Measurements from ENCODE around the gene GSTO1. TPM values are rescaled to one million over a fixed set of nuclear protein-coding genes. Genes with fewer than 3 reads are reported as not detected.

GSTO1 gene
- total RNA-seq, result 136 and 140 TPM in 2 replicates

DNA sequence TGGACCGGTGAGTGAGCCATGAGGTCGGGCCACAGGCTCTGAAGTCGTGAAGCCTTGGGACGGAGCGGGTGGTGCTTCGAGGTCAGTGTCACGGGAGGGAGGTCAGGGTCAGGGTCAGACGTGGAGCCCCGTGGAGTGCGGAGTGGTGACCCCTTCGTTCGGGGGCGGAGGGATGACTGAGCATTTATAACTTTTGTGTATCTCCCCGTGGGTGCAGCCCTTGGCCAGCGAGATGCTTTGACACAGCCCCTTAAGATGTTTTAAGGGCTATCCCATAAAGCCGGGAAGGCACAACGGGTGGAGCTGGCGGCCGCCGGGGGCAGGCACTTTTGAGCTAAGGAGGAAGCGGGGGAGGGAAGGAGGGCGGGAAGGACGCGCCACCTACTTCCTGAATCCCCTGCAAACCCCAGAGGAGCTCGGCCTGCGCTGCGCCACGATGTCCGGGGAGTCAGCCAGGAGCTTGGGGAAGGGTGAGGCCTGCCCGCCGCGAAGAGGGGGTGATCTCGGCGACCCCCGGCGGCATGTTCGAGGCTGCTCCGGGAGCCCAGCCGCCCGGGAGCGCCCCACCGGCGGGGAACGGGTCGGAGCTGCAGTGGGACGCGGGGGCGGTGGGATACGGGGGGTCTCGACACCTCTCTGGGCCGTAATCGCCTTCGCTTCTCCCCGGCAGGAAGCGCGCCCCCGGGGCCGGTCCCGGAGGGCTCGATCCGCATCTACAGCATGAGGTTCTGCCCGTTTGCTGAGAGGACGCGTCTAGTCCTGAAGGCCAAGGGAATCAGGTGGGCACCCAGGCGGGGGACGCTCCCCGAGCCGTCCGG, at the start of gene GSTO1:
Gene GSTO1, plus strand, starts transcription at position 400 of the 818 bp plus-strand sequence. Its CDS starts 37 bp downstream, at position 437.
- Mint-ChIP-seq H3K27ac (peak within 1 kb of the TSS; percentile 95), H3K4me3 (peak within 1 kb of the TSS; percentile 96), H3K27me3 (peaks cover 14% of the 10 kb centered on the region), H3K4me1 (peaks cover 46% of the 10 kb centered on the region), H3K9me3 (peaks cover 3% of the 10 kb centered on the region), H3K36me3 (ENCODE audit: low read depth) (peaks cover 24% of the 10 kb centered on the region)
- DNase-seq, result peak; percentile 87
- intact Hi-C loops (cut with micrococcal nuclease), result loop anchor here (1.0 to 5.0 kb wide), 3 partner anchors 14 to 287 kb away; partner anchors contain the start of genes CFAP43 and SLK

DNA sequence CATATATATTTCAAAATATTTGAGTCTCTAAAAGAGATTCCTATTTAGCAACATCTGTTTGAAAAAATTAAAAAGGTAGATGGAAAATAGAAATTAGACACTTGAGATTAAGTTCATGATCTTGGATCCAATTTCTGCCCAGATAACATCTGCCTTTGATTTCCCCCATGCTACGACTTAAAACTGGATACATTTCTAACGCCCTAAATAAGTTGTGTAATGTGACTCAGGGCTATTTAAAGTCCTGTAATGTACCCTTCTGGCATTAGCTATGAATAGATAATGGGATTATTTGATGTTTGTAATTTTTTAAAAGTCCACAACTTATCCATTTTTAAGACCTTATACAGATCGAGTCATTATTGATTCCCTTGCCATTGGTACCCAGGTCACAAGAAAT, 46.0 kb upstream of the GSTO1 start:
- Mint-ChIP-seq H3K27me3 (peaks cover 53% of the 10 kb centered on the region), H3K4me3 (no peak overlapping the region), H3K4me1 (no peaks in the 10 kb centered on the region), H3K27ac (no peak overlapping the region), H3K36me3 (ENCODE audit: low read depth) (no peaks in the 10 kb centered on the region), H3K9me3 (no peaks in the 10 kb centered on the region)
- DNase-seq, result no peak
- intact Hi-C loops (cut with micrococcal nuclease), result loop anchor here (1.0 kb wide), 1 partner anchor 320 kb away; no protein-coding TSS in a partner anchor

- peak; percentile 78 for DNase-seq
- no peaks in the 10 kb centered on the region for H3K9me3 Mint-ChIP-seq
- peaks cover 49% of the 10 kb centered on the region for H3K27me3 Mint-ChIP-seq
- H3K4me1 Mint-ChIP-seq, result no peaks in the 10 kb centered on the region
- intact Hi-C loops (cut with micrococcal nuclease), result loop anchor here (1.0 kb wide), 1 partner anchor 321 kb away; no protein-coding TSS in a partner anchor
- no peak overlapping the region for H3K4me3 Mint-ChIP-seq
- no peaks in the 10 kb centered on the region for H3K36me3 Mint-ChIP-seq (ENCODE audit: low read depth)
- no peak overlapping the region for H3K27ac Mint-ChIP-seq
Observed at GRCh38 chr10:104209575-104210198, 45.0 kb upstream of the GSTO1 start.

DNA sequence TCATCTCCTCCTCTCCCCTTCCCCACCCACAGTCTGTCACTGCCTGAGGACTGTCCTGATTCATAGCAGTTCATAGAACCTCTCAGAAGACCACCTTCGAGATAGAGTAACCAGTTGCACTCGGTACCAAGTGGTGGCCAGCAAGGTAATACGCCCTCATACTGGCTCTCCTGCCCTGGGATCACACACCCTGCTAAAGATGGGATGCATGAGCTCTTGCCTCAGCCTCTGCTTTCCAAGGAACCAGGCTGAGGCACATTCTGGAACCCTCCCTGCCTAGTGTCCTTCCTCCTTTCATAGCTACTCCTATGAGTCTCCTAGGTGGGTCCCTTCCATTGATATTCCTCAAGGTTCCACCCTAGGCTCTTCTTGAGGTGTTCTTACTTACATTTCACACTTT, 38.1 kb upstream of the GSTO1 start:
- Mint-ChIP-seq H3K27ac (no peak overlapping the region), H3K9me3 (no peaks in the 10 kb centered on the region), H3K36me3 (ENCODE audit: low read depth) (no peaks in the 10 kb centered on the region), H3K4me1 (no peaks in the 10 kb centered on the region), H3K27me3 (peaks cover 31% of the 10 kb centered on the region), H3K4me3 (no peak overlapping the region)
- peak; percentile 51 for DNase-seq
- intact Hi-C loops (cut with micrococcal nuclease), result no loop called here

DNA sequence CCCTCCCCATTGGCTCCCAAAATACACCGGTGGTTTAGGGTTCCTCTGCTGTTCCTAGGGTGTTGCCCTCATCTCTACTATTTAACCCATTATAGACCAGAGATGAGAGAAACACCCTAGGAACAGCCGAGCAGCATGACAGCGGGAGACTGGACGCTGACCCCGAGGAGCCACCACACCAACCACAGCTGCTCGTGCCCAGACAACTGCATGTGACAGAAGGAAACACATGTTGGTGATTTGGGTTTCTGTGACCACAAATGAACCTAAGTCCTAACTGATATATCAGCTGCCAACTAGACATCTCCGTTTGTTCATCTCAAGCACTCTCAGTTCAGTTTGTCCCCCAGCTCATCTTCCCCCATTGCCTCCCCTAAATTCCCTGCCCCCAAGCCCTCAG, 35.9 kb upstream of the GSTO1 start:
- Mint-ChIP-seq H3K27me3 (peaks cover 26% of the 10 kb centered on the region), H3K36me3 (ENCODE audit: low read depth) (no peaks in the 10 kb centered on the region), H3K4me3 (no peak overlapping the region), H3K4me1 (no peaks in the 10 kb centered on the region), H3K27ac (no peak overlapping the region), H3K9me3 (no peaks in the 10 kb centered on the region)
- intact Hi-C loops (cut with micrococcal nuclease), result no loop called here
- DNase-seq, result peak; percentile 40

DNA sequence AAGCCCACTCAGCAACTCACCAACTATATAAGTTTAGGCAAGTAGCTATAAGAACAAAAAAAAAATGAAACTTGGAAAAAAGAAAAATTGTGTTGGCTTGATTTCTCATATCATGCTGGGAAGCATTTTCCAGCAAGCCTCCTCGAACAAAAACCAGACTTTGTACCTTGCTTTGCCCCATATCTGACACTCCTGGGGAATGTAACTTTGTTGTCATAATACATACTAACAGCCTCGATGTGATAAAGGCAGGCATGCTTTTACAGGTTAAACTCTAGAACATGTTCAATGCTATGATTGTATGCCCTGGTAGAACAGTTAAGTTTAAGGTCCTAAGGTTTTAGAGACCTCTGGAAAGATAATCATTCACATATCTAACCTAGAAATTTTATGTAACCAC, 34.2 kb upstream of the GSTO1 start:
- Mint-ChIP-seq H3K27ac (no peak overlapping the region), H3K36me3 (ENCODE audit: low read depth) (no peaks in the 10 kb centered on the region)

GRCh38 chr10:104223304-104223703, 31.4 kb upstream of the GSTO1 start:
- Mint-ChIP-seq H3K27ac (no peak overlapping the region), H3K27me3 (peaks cover 38% of the 10 kb centered on the region), H3K4me1 (no peaks in the 10 kb centered on the region), H3K9me3 (no peaks in the 10 kb centered on the region), H3K4me3 (no peak overlapping the region), H3K36me3 (ENCODE audit: low read depth) (no peaks in the 10 kb centered on the region)
- no peak for DNase-seq
- intact Hi-C loops (cut with micrococcal nuclease), result no loop called here

More for the DNA sequence above, 34.2 kb upstream of the GSTO1 start:
- Mint-ChIP-seq H3K9me3 (no peaks in the 10 kb centered on the region), H3K4me1 (no peaks in the 10 kb centered on the region), H3K4me3 (no peak overlapping the region), H3K27me3 (peaks cover 29% of the 10 kb centered on the region)
- intact Hi-C loops (cut with micrococcal nuclease), result no loop called here
- DNase-seq, result peak; percentile 32

- Mint-ChIP-seq H3K9me3 (peaks cover 3% of the 10 kb centered on the region), H3K27ac (no peak overlapping the region), H3K4me3 (no peak overlapping the region), H3K4me1 (peaks cover 8% of the 10 kb centered on the region), H3K27me3 (peaks cover 33% of the 10 kb centered on the region), H3K36me3 (ENCODE audit: low read depth) (no peaks in the 10 kb centered on the region)
- no peak for DNase-seq
- intact Hi-C loops (cut with micrococcal nuclease), result loop anchor here (10.0 kb wide), 1 partner anchor 266 kb away; the partner anchor contains the start of gene SLK
Observed at GRCh38 chr10:104230490-104230889, 24.2 kb upstream of the GSTO1 start.

- Mint-ChIP-seq H3K4me3 (peak within 1 kb of the TSS; percentile 87), H3K9me3 (peaks cover 9% of the 10 kb centered on the region), H3K36me3 (ENCODE audit: low read depth) (no peaks in the 10 kb centered on the region), H3K4me1 (peaks cover 8% of the 10 kb centered on the region), H3K27ac (peak within 1 kb of the TSS; percentile 72), H3K27me3 (peaks cover 42% of the 10 kb centered on the region)
- intact Hi-C loops (cut with micrococcal nuclease), result loop anchor here (1.0 to 10.0 kb wide), 4 partner anchors 23 to 267 kb away; partner anchors contain the start of genes GSTO2 and SLK
- DNase-seq, result peak; percentile 100
Observed at GRCh38 chr10:104231784-104232612, 22.7 kb upstream of the GSTO1 start, which contains the start of gene CFAP43. Gene CFAP43 (minus strand): TSS chr10:104232364. CDS start chr10:104232246, 118 bp downstream.

- Mint-ChIP-seq H3K27ac (no peak overlapping the region), H3K9me3 (peaks cover 9% of the 10 kb centered on the region), H3K36me3 (ENCODE audit: low read depth) (no peaks in the 10 kb centered on the region), H3K27me3 (peaks cover 40% of the 10 kb centered on the region), H3K4me1 (peaks cover 8% of the 10 kb centered on the region), H3K4me3 (peak overlapping the region; percentile 87)
- DNase-seq, result no peak
- intact Hi-C loops (cut with micrococcal nuclease), result loop anchor here (1.0 to 10.0 kb wide), 4 partner anchors 23 to 268 kb away; partner anchors contain the start of genes GSTO2 and SLK
Observed at GRCh38 chr10:104232613-104233102, 22.0 kb upstream of the GSTO1 start.

DNA sequence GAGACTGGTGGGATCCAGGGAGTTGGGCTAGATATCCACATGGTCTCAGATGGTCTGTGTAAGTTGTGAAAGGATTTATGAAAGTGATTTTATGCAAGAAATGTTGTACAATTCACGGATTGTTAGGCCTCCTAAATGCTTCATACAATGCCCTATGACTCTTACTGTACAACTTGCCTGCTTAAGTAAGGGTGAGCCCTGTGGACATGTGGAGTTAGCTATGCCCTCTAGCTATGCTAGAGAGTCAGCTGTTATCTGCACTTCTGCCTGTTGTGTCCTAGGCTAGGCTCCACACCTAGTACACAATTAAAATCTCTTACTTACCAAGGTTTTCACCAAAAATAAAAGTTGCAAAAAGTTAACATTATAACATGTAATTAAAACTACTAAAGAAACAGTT, 20.9 kb upstream of the GSTO1 start:
- peak overlapping the region; percentile 63 for H3K4me3 Mint-ChIP-seq

DNA sequence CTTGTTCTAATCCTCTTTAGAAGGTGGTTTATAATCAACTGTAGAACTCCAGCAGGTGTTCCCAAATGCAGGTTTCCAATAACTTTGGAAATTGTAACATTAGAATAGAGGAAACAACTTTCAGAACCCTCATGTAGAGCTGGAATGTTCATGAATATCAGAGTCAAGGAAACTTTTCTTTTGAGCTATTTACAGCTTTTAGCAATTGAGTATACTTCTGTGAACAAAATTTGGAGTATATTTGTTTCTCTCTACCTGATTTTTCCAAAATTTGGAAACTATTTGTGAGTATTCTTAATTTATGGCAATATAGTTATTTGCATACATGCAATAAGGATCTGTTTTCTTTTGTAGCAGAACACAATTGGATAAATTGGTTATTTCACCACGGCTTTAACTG, 19.8 kb upstream of the GSTO1 start:
- intact Hi-C loops (cut with micrococcal nuclease), result loop anchor here (10.0 kb wide), 1 partner anchor 270 kb away; the partner anchor contains the start of gene SLK
- Mint-ChIP-seq H3K9me3 (peaks cover 9% of the 10 kb centered on the region), H3K4me3 (no peak overlapping the region), H3K27me3 (peaks cover 44% of the 10 kb centered on the region), H3K4me1 (peaks cover 8% of the 10 kb centered on the region), H3K36me3 (ENCODE audit: low read depth) (no peaks in the 10 kb centered on the region), H3K27ac (no peak overlapping the region)
- DNase-seq, result no peak

More for the DNA sequence above, 20.9 kb upstream of the GSTO1 start:
- intact Hi-C loops (cut with micrococcal nuclease), result loop anchor here (10.0 kb wide), 1 partner anchor 269 kb away; the partner anchor contains the start of gene SLK
- no peaks in the 10 kb centered on the region for H3K36me3 Mint-ChIP-seq (ENCODE audit: low read depth)
- peaks cover 40% of the 10 kb centered on the region for H3K27me3 Mint-ChIP-seq
- H3K9me3 Mint-ChIP-seq, result peaks cover 9% of the 10 kb centered on the region
- no peak overlapping the region for H3K27ac Mint-ChIP-seq
- no peak for DNase-seq
- peaks cover 8% of the 10 kb centered on the region for H3K4me1 Mint-ChIP-seq

GRCh38 chr10:104235801-104236200, 18.9 kb upstream of the GSTO1 start:
- Mint-ChIP-seq H3K27ac (no peak overlapping the region), H3K27me3 (peaks cover 47% of the 10 kb centered on the region), H3K9me3 (peaks cover 9% of the 10 kb centered on the region), H3K4me3 (no peak overlapping the region), H3K4me1 (peaks cover 8% of the 10 kb centered on the region), H3K36me3 (ENCODE audit: low read depth) (no peaks in the 10 kb centered on the region)
- DNase-seq, result no peak
- intact Hi-C loops (cut with micrococcal nuclease), result loop anchor here (10.0 kb wide), 1 partner anchor 271 kb away; the partner anchor contains the start of gene SLK
